Natural killer cell (primary cell): ENCODE measurements around the gene MECP2. TPM values are rescaled to one million over a fixed set of nuclear protein-coding genes. Genes with fewer than 3 reads are reported as not detected.
A peak's percentile ranks its signal among the peaks of the same experiment; 100 is the strongest.

Experiments
- ATAC-seq, 3 donors: fragments of 150-1000 bp in 2 of 3; fragments of 200-7000 bp in 1 of 3; cut with Tn5 transposase; 1 replicate in 1 of 3; 2 replicates in 2 of 3; pipeline ENCODE4 v1.10.0; 2021; ENCODE audit warnings: mild to moderate bottlenecking in 2 of 3, moderate library complexity in 2 of 3
- DNase-seq, 2 donors: peaks; one replicate each; pipeline versions ENCODE4 v3.0.0 to v3.0.0-alpha.2; 2013 to 2021; ENCODE audit warnings: mixed read lengths in 1 of 2
- H3K27ac ChIP-seq: one replicate; pipeline ENCODE4 v1.5.1; 2013; ENCODE audit warnings: mild to moderate bottlenecking, low read length
- H3K27me3 ChIP-seq: one replicate; pipeline ENCODE4 v1.6.1; 2013; ENCODE audit warnings: low read length; ENCODE audit not compliant: control insufficient read depth, insufficient read depth
- H3K36me3 ChIP-seq: one replicate; pipeline ENCODE4 v1.6.1; 2013; ENCODE audit warnings: low read length; ENCODE audit not compliant: control insufficient read depth, insufficient read depth
- H3K4me1 ChIP-seq: one replicate; pipeline ENCODE4 v1.6.1; 2013; ENCODE audit warnings: low read length; ENCODE audit not compliant: control insufficient read depth, insufficient read depth
- H3K4me3 ChIP-seq: one replicate; pipeline ENCODE4 v1.5.1; 2013; ENCODE audit warnings: low read length
- H3K9me3 ChIP-seq: one replicate; pipeline ENCODE4 v1.6.1; 2013; ENCODE audit warnings: low read length; ENCODE audit not compliant: control insufficient read depth, insufficient read depth
- H3K27ac Mint-ChIP-seq, 2 donors: one replicate each; pipeline ENCODE4 v1.8.0; 2022; ENCODE audit warnings: mild to moderate bottlenecking in 2 of 2, mixed read lengths in 2 of 2, moderate library complexity in 1 of 2
- H3K27me3 Mint-ChIP-seq, 2 donors: one replicate each; pipeline ENCODE4 v1.8.0; 2022; ENCODE audit warnings: low read depth in 2 of 2, mixed read lengths in 2 of 2
- H3K36me3 Mint-ChIP-seq: one replicate; pipeline ENCODE4 v1.8.0; 2022; ENCODE audit warnings: mixed read lengths
- H3K4me1 Mint-ChIP-seq, 2 donors: one replicate each; pipeline ENCODE4 v1.8.0; 2022; ENCODE audit warnings: mixed read lengths in 2 of 2
- H3K4me3 Mint-ChIP-seq: one replicate; pipeline ENCODE4 v1.8.0; 2022; ENCODE audit warnings: mild to moderate bottlenecking, moderate library complexity, mixed read lengths
- H3K9me3 Mint-ChIP-seq, 2 donors: one replicate each; pipeline ENCODE4 v1.8.0; 2022; ENCODE audit warnings: mixed read lengths in 2 of 2
- CTCF ChIP-seq: fragments of 200-600 bp; IDR thresholded peaks from one replicate; pipeline ENCODE4 v1.8.0; 2022; ENCODE audit warnings: antibody characterized with exemption
- WGBS: methylation state at CpG from one replicate; pipeline ENCODE4 v1.1.7; 2013; ENCODE audit warnings: missing lambda C conversion rate; ENCODE audit not compliant: insufficient coverage; 5-methylcytosine and 5-hydroxymethylcytosine counted together
- intact Hi-C: fragments of 100-400 bp; cut with micrococcal nuclease; formaldehyde crosslinking; loops from one replicate; pipeline ENCODE4 v1.14.2; 2022
- total RNA-seq, 4 donors: library from RNA; stranded (reverse); fragments of 120-200 nt in 1 of 4; gene quantifications; one replicate each; pipeline versions ENCODE4 v1.2.3 to v1.2.4, GENCODE V29; 2013 to 2022

MECP2 gene
- total RNA-seq, 3 donors from 2014 or later (not counting 1 experiment from before 2014, with no cell fraction given) = 177 to 198 (median 182) TPM

- intact Hi-C loops = no loop called here
- Mint-ChIP-seq H3K4me1 (peaks cover 0 to 7% of the 10 kb centered on the region in 2 donors), H3K36me3 (no peaks in the 10 kb centered on the region)
Observed at GRCh38 chrX:154023276-154024000, 74.1 kb downstream of the MECP2 start.

GRCh38 chrX:154022108-154022507, 75.4 kb downstream of the MECP2 start:
- Mint-ChIP-seq H3K4me3 (no peak overlapping the region), H3K4me1 (peaks cover 0 to 6% of the 10 kb centered on the region in 2 donors), H3K27me3 (no peaks in the 10 kb centered on the region), H3K27ac (no peak overlapping the region), H3K36me3 (no peaks in the 10 kb centered on the region), H3K9me3 (no peaks in the 10 kb centered on the region)
- peaks cover 27% of the 10 kb centered on the region for H3K4me1 ChIP-seq
- intact Hi-C loops = no loop called here
- H3K27ac ChIP-seq = no peak overlapping the region
- no peak overlapping the region for H3K4me3 ChIP-seq
- TF ChIP-seq CTCF = no peak
- no peaks in the 10 kb centered on the region for H3K9me3 ChIP-seq
- H3K27me3 ChIP-seq = no peaks in the 10 kb centered on the region
- H3K36me3 ChIP-seq = peaks cover 12% of the 10 kb centered on the region
- ATAC-seq = no peak
- DNase-seq = no peak
- 91% methylated on average over 5 of the region's 5 CpGs for WGBS

More at GRCh38 chrX:154023276-154024000, 74.1 kb downstream of the MECP2 start:
- DNase-seq (no peak), ATAC-seq (no peak)
- Histone ChIP-seq H3K4me1 (peaks cover 20% of the 10 kb centered on the region), H3K4me3 (no peak overlapping the region), H3K27me3 (no peaks in the 10 kb centered on the region), H3K9me3 (no peaks in the 10 kb centered on the region), H3K36me3 (peaks cover 17% of the 10 kb centered on the region), H3K27ac (no peak overlapping the region)
- Mint-ChIP-seq H3K27ac (peak overlapping the region in 1 of 2 donors; percentile 42), H3K27me3 (no peaks in the 10 kb centered on the region), H3K9me3 (no peaks in the 10 kb centered on the region), H3K4me3 (no peak overlapping the region)
- 93% methylated on average over 27 of the region's 27 CpGs for WGBS
- TF ChIP-seq CTCF = no peak

GRCh38 chrX:154021131-154021611, 76.3 kb downstream of the MECP2 start:
- peaks cover 27% of the 10 kb centered on the region for H3K4me1 ChIP-seq
- ATAC-seq (no peak), DNase-seq (peak in 1 of 2 donors; percentile 19)
- H3K36me3 ChIP-seq = peaks cover 15% of the 10 kb centered on the region
- WGBS = 65% methylated on average over 11 of the region's 11 CpGs
- intact Hi-C loops = no loop called here
- Mint-ChIP-seq H3K27ac (no peak overlapping the region), H3K36me3 (no peaks in the 10 kb centered on the region), H3K9me3 (no peaks in the 10 kb centered on the region), H3K4me3 (no peak overlapping the region), H3K4me1 (peaks cover 0 to 6% of the 10 kb centered on the region in 2 donors), H3K27me3 (no peaks in the 10 kb centered on the region)
- no peak overlapping the region for H3K4me3 ChIP-seq
- H3K9me3 ChIP-seq = no peaks in the 10 kb centered on the region
- peak overlapping the region; percentile 77 for H3K27ac ChIP-seq
- no peak for TF ChIP-seq CTCF
- no peaks in the 10 kb centered on the region for H3K27me3 ChIP-seq
